ENCODE results near the gene USP20. TPM values are rescaled to one million over a fixed set of nuclear protein-coding genes. Genes with fewer than 3 reads are reported as not detected.

USP20 gene
- total and polyA plus RNA-seq, 12 donors, result 8.3 to 73.4 (median 34.5) TPM

- no peaks in the 10 kb centered on the region for H3K27me3 ChIP-seq
- intact Hi-C loops (cut with DNase I), result no loop called here
- peaks cover 0 to 54% of the 10 kb centered on the region in 2 donors for H3K36me3 ChIP-seq (replicated peaks in 1 of 2)
- H3K27ac ChIP-seq, result no peak overlapping the region
- TF ChIP-seq POLR2A (IDR thresholded peaks at IDR 0.05) (no peak), CTCF (IDR thresholded peaks at IDR 0.05) (no peak)
- DNase-seq, result no peak
- 83 to 100% (median 86%) methylated on average over 1 of the region's 1 CpG for whole genome bisulfite sequencing, 4 donors
- no peak overlapping the region for H3K4me3 ChIP-seq
- peaks cover 7 to 8% of the 10 kb centered on the region in 2 donors for H3K4me1 ChIP-seq (replicated peaks in 1 of 2)
- H3K9me3 ChIP-seq (replicated peaks in 1 of 3), result no peaks in the 10 kb centered on the region
These were observed 8.5 kb upstream of the USP20 start for GRCh38 chr9:129826759-129827158.

GRCh38 chr9:129828051-129828450 lies 7.2 kb upstream of the USP20 start:
- WGBS, 4 donors, result 88 to 89% (median 88%) methylated on average over 9 of the region's 9 CpGs
- Histone ChIP-seq H3K4me3 (no peak overlapping the region), H3K9me3 (replicated peaks in 1 of 3) (no peaks in the 10 kb centered on the region), H3K4me1 (replicated peaks in 1 of 2) (peaks cover 1 to 3% of the 10 kb centered on the region in 2 donors), H3K27ac (no peak overlapping the region), H3K27me3 (no peaks in the 10 kb centered on the region), H3K36me3 (replicated peaks in 1 of 2) (peaks cover 0 to 57% of the 10 kb centered on the region in 2 donors)
- intact Hi-C loops (cut with DNase I), result no loop called here
- no peak for DNase-seq
- no peak for TF ChIP-seq CTCF (IDR thresholded peaks at IDR 0.05)

GRCh38 chr9:129828969-129829368 lies 6.3 kb upstream of the USP20 start:
- TF ChIP-seq POLR2A (IDR thresholded peaks at IDR 0.05) (no peak), CTCF (IDR thresholded peaks at IDR 0.05) (no peak)
- Histone ChIP-seq H3K9me3 (replicated peaks in 1 of 3) (no peaks in the 10 kb centered on the region), H3K27ac (no peak overlapping the region), H3K4me1 (replicated peaks in 1 of 2) (peaks cover 0 to 4% of the 10 kb centered on the region in 2 donors), H3K36me3 (replicated peaks in 1 of 2) (peaks cover 0 to 59% of the 10 kb centered on the region in 2 donors), H3K27me3 (no peaks in the 10 kb centered on the region), H3K4me3 (no peak overlapping the region)
- DNase-seq, result no peak
- 93 to 97% (median 93%) methylated on average over 10 of the region's 10 CpGs for WGBS, 4 donors
- intact Hi-C loops (cut with DNase I), result no loop called here

- no peak for DNase-seq
- Histone ChIP-seq H3K36me3 (replicated peaks in 1 of 2) (peaks cover 0 to 50% of the 10 kb centered on the region in 2 donors), H3K4me3 (no peak overlapping the region), H3K9me3 (replicated peaks in 1 of 3) (no peaks in the 10 kb centered on the region), H3K4me1 (replicated peaks in 1 of 2) (peaks cover 15 to 29% of the 10 kb centered on the region in 2 donors), H3K27me3 (no peaks in the 10 kb centered on the region), H3K27ac (no peak overlapping the region)
- intact Hi-C loops (cut with DNase I), result no loop called here
- TF ChIP-seq POLR2A (IDR thresholded peaks at IDR 0.05) (no peak), CTCF (IDR thresholded peaks at IDR 0.05) (no peak)
- 86 to 100% (median 88%) methylated on average over 1 of the region's 1 CpG for WGBS, 4 donors
These were observed 2.3 kb upstream of the USP20 start for GRCh38 chr9:129832982-129833381.
